Measurements from ENCODE around the gene TBC1D10B.
"Not testable (repeated sequence)": the region's sequence is repeated elsewhere in the genome, so short reads cannot be mapped to it uniquely, and the experiment has no call there.

TBC1D10B gene

GRCh38 chr16:30354423-30355143, 15.7 kb downstream of the TBC1D10B start:
- DNase-seq, result no peak

GRCh38 chr16:30353438-30354129, 16.7 kb downstream of the TBC1D10B start:
- DNase-seq, result no peak

GRCh38 chr16:30352488-30353401, 17.5 kb downstream of the TBC1D10B start:
- no peak for DNase-seq

- peak; percentile 58 for DNase-seq
Observed at GRCh38 chr16:30351586-30352419, 18.5 kb downstream of the TBC1D10B start.

- no peak for DNase-seq
Observed at GRCh38 chr16:30351001-30351441, 19.3 kb downstream of the TBC1D10B start.

GRCh38 chr16:30350134-30350871, 20.0 kb downstream of the TBC1D10B start:
- no peak for DNase-seq

- no peak for DNase-seq
Observed at GRCh38 chr16:30349675-30350074, 20.6 kb downstream of the TBC1D10B start.

GRCh38 chr16:30348929-30349328, 21.4 kb downstream of the TBC1D10B start:
- no peak for DNase-seq

- DNase-seq, result no peak
Observed at GRCh38 chr16:30348113-30348512, 22.2 kb downstream of the TBC1D10B start.

GRCh38 chr16:30346286-30346685, 24.0 kb downstream of the TBC1D10B start:
- DNase-seq, result no peak

GRCh38 chr16:30343491-30343820, 26.8 kb downstream of the TBC1D10B start:
- DNase-seq, result not testable (repeated sequence)

GRCh38 chr16:30342751-30343490, 27.4 kb downstream of the TBC1D10B start:
- no peak for DNase-seq

GRCh38 chr16:30341971-30342370, 28.3 kb downstream of the TBC1D10B start:
- DNase-seq, result not testable (repeated sequence)

- DNase-seq, result peak; percentile 29
Observed at GRCh38 chr16:30340621-30341020, 29.7 kb downstream of the TBC1D10B start.

- not testable (repeated sequence) for DNase-seq
Observed at GRCh38 chr16:30338715-30339114, 31.6 kb downstream of the TBC1D10B start.

GRCh38 chr16:30337964-30338357, 32.3 kb downstream of the TBC1D10B start:
- not testable (repeated sequence) for DNase-seq

- DNase-seq, result no peak
Observed at GRCh38 chr16:30335598-30336474, 34.5 kb downstream of the TBC1D10B start.

GRCh38 chr16:30335028-30335597, 35.2 kb downstream of the TBC1D10B start:
- DNase-seq, result peak; percentile 51

- DNase-seq, result peak; percentile 56
Observed at GRCh38 chr16:30334473-30334989, 35.8 kb downstream of the TBC1D10B start.
